Measurements from ENCODE around the gene CES2. TPM values are rescaled to one million over a fixed set of nuclear protein-coding genes. Genes with fewer than 3 reads are reported as not detected.

Gene CES2
- polyA plus RNA-seq: 100 to 1,000 TPM; 221 to 337 (median 294) TPM
- long read RNA-seq, donor 1: 0 reads
- long read RNA-seq, donor 2, transcript CES2-201 (12 exons, 3,927 nt): major isoform, 27 of 83 reads
- long read RNA-seq, donor 2, partial matches to known transcripts: 47 of 83 reads
- long read RNA-seq, donor 2, other reads (novel, unspliced or antisense): 0 of 83 reads
- long read RNA-seq, donor 3, transcript CES2-201 (12 exons, 3,927 nt): major isoform, 14 of 76 reads
- long read RNA-seq, donor 3, transcript CES2-202 (12 exons, 3,868 nt): minor isoform, 6 of 76 reads
- long read RNA-seq, donor 3, partial matches to known transcripts: 53 of 76 reads
- long read RNA-seq, donor 3, other reads (novel, unspliced or antisense): 0 of 76 reads
- long read RNA-seq, donor 4: 0 reads
- long read RNA-seq, donor 5, transcript CES2-201 (12 exons, 3,927 nt): major isoform, 5 of 23 reads
- long read RNA-seq, donor 5, partial matches to known transcripts: 17 of 23 reads
- long read RNA-seq, donor 5, other reads (novel, unspliced or antisense): 0 of 23 reads
- long read RNA-seq, donor 6, transcript CES2-202 (12 exons, 3,868 nt): minor isoform, 9 of 114 reads
- long read RNA-seq, donor 6, transcript CES2-201 (12 exons, 3,927 nt): major isoform, 56 of 114 reads
- long read RNA-seq, donor 6, partial matches to known transcripts: 45 of 114 reads
- long read RNA-seq, donor 6, other reads (novel, unspliced or antisense): 0 of 114 reads
- long read RNA-seq, donor 7, transcript CES2-201 (12 exons, 3,927 nt): major isoform, 7 of 11 reads
- long read RNA-seq, donor 7, partial matches to known transcripts: 0 of 11 reads
- long read RNA-seq, donor 7, other reads (novel, unspliced or antisense): 0 of 11 reads
- long read RNA-seq, donor 8: 0 reads
- long read RNA-seq, donor 9, transcript CES2-201 (12 exons, 3,927 nt): major isoform, 14 of 19 reads
- long read RNA-seq, donor 9, partial matches to known transcripts: 0 of 19 reads
- long read RNA-seq, donor 9, other reads (novel, unspliced or antisense): 0 of 19 reads
- long read RNA-seq, donor 10, transcript CES2-201 (12 exons, 3,927 nt): major isoform, 22 of 29 reads
- long read RNA-seq, donor 10, partial matches to known transcripts: 6 of 29 reads
- long read RNA-seq, donor 10, other reads (novel, unspliced or antisense): 0 of 29 reads

DNA sequence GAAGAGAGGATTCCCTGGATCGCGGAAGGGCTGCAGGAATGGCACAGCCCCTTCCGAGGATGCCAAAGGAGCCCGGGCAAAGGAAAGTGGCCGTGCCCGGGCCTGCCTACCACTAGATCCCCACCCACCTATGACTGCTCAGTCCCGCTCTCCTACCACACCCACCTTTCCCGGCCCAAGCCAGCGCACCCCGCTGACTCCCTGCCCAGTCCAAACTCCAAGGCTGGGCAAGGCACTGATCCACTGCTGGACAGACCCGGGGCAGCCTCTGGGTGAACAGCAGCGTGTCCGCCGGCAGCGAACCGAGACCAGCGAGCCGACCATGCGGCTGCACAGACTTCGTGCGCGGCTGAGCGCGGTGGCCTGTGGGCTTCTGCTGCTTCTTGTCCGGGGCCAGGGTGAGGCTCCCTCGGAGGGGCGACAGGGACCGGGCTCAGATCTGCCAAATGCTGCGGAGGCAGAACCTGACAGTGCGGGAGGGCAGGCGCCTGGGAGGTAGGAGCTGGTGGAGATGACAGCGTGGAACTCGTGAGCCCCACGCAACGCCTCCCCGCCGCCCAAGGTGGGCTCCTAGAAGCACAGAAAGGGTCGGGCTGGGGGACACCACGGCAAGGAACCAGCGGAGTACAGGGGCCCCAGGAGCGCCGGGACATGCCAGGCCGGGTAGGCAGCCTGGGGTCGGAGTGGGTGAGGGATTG lies at the start of gene CES2:
CES2 (plus strand) TSS at position 203 of the 698 bp plus-strand sequence; CDS start at position 323, 120 bp downstream.
- peaks cover 0 to 51% (median 9%) of the 10 kb centered on the region in 3 donors for H3K4me1 ChIP-seq (ENCODE audit: control insufficient read depth in 3 of 3, insufficient read depth in 2 of 3, low read depth in 1 of 3, low read length in 2 of 3)
- H3K27ac ChIP-seq (ENCODE audit: low read depth in 1 of 3, low read length in 2 of 3): peak within 1 kb of the TSS; percentile 88 to 96 (median 92)
- WGBS, 3 donors: 3 to 31% (median 30%) methylated on average over 41 to 44 of the region's 44 CpGs
- no peak for FAIRE-seq
- peaks cover 6 to 65% (median 17%) of the 10 kb centered on the region in 3 donors for H3K36me3 ChIP-seq (ENCODE audit: control insufficient read depth in 3 of 3, insufficient read depth in 2 of 3, low read depth in 1 of 3, low read length in 3 of 3)
- no peaks in the 10 kb centered on the region for H3K9me3 ChIP-seq (ENCODE audit: control insufficient read depth in 2 of 2, insufficient read depth in 1 of 2, low read depth in 1 of 2, low read length in 1 of 2)
- DNase-seq: peak; percentile 88 to 97
- H3K27me3 ChIP-seq (ENCODE audit: control insufficient read depth in 3 of 3, insufficient read depth in 3 of 3, low read length in 3 of 3): no peaks in the 10 kb centered on the region
- H3K4me3 ChIP-seq (ENCODE audit: low read depth in 1 of 3, low read length in 3 of 3): peak within 1 kb of the TSS; percentile 80 to 91 (median 88)

- FAIRE-seq: no peak
- WGBS, 3 donors: 77 to 88% (median 81%) methylated on average over 2 of the region's 2 CpGs
- no peak overlapping the region for H3K4me3 ChIP-seq (ENCODE audit: low read depth in 1 of 3, low read length in 3 of 3)
Measured at GRCh38 chr16:66886321-66886720, 49.0 kb upstream of the CES2 start.

DNA sequence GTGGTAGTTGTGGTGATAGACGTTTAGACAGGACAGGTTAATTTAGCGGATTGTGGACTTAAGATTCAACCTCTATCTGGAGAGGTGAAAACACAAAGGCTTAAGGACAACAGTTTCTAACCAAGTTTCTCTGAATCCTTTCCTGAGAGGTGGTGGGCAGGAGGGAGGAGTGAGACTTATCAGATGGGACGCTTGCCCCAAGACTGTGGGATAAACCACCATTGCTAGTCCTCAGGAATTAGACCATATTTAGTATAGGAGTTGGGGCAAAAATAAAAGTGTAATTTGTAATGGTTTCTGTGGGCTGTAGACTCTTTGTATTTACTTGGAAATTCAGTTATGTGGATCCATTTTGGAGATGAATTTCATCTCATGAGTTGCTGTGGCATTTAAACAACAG lies 48.4 kb upstream of the CES2 start:
- no peaks in the 10 kb centered on the region for H3K4me1 ChIP-seq (ENCODE audit: control insufficient read depth in 3 of 3, insufficient read depth in 2 of 3, low read depth in 1 of 3, low read length in 2 of 3)
- H3K9me3 ChIP-seq (ENCODE audit: control insufficient read depth in 2 of 2, insufficient read depth in 1 of 2, low read depth in 1 of 2, low read length in 1 of 2): no peaks in the 10 kb centered on the region
- no peak overlapping the region for H3K27ac ChIP-seq (ENCODE audit: low read depth in 1 of 3, low read length in 2 of 3)
- FAIRE-seq (no peak), DNase-seq (no peak)
- WGBS, 3 donors: 72 to 76% (median 74%) methylated on average over 3 of the region's 3 CpGs
- H3K27me3 ChIP-seq (ENCODE audit: control insufficient read depth in 3 of 3, insufficient read depth in 3 of 3, low read length in 3 of 3): no peaks in the 10 kb centered on the region
- H3K4me3 ChIP-seq (ENCODE audit: low read depth in 1 of 3, low read length in 3 of 3): no peak overlapping the region
- H3K36me3 ChIP-seq (ENCODE audit: control insufficient read depth in 3 of 3, insufficient read depth in 2 of 3, low read depth in 1 of 3, low read length in 3 of 3): peaks cover 7 to 26% (median 15%) of the 10 kb centered on the region in 3 donors

More at GRCh38 chr16:66886321-66886720, 49.0 kb upstream of the CES2 start:
- Histone ChIP-seq H3K9me3 (ENCODE audit: control insufficient read depth in 2 of 2, insufficient read depth in 1 of 2, low read depth in 1 of 2, low read length in 1 of 2) (no peaks in the 10 kb centered on the region), H3K27me3 (ENCODE audit: control insufficient read depth in 3 of 3, insufficient read depth in 3 of 3, low read length in 3 of 3) (no peaks in the 10 kb centered on the region), H3K36me3 (ENCODE audit: control insufficient read depth in 3 of 3, insufficient read depth in 2 of 3, low read depth in 1 of 3, low read length in 3 of 3) (peaks cover 7 to 25% (median 15%) of the 10 kb centered on the region in 3 donors), H3K4me1 (ENCODE audit: control insufficient read depth in 3 of 3, insufficient read depth in 2 of 3, low read depth in 1 of 3, low read length in 2 of 3) (peaks cover 0 to 4% (median 3%) of the 10 kb centered on the region in 3 donors), H3K27ac (ENCODE audit: low read depth in 1 of 3, low read length in 2 of 3) (no peak overlapping the region)
- no peak for DNase-seq

- Histone ChIP-seq H3K36me3 (ENCODE audit: control insufficient read depth in 3 of 3, insufficient read depth in 2 of 3, low read depth in 1 of 3, low read length in 3 of 3) (peaks cover 7 to 30% (median 15%) of the 10 kb centered on the region in 3 donors), H3K4me1 (ENCODE audit: control insufficient read depth in 3 of 3, insufficient read depth in 2 of 3, low read depth in 1 of 3, low read length in 2 of 3) (no peaks in the 10 kb centered on the region), H3K27me3 (ENCODE audit: control insufficient read depth in 3 of 3, insufficient read depth in 3 of 3, low read length in 3 of 3) (no peaks in the 10 kb centered on the region), H3K27ac (ENCODE audit: low read depth in 1 of 3, low read length in 2 of 3) (no peak overlapping the region), H3K4me3 (ENCODE audit: low read depth in 1 of 3, low read length in 3 of 3) (no peak overlapping the region), H3K9me3 (ENCODE audit: control insufficient read depth in 2 of 2, insufficient read depth in 1 of 2, low read depth in 1 of 2, low read length in 1 of 2) (no peaks in the 10 kb centered on the region)
- 90 to 98% (median 95%) methylated on average over 6 of the region's 6 CpGs for WGBS, 3 donors
- FAIRE-seq (no peak), DNase-seq (no peak)
Measured at GRCh38 chr16:66888647-66889615, 46.4 kb upstream of the CES2 start.

GRCh38 chr16:66889622-66890021 lies 45.7 kb upstream of the CES2 start:
- FAIRE-seq: no peak
- H3K27ac ChIP-seq (ENCODE audit: low read depth in 1 of 3, low read length in 2 of 3): no peak overlapping the region
- no peaks in the 10 kb centered on the region for H3K27me3 ChIP-seq (ENCODE audit: control insufficient read depth in 3 of 3, insufficient read depth in 3 of 3, low read length in 3 of 3)
- no peak overlapping the region for H3K4me3 ChIP-seq (ENCODE audit: low read depth in 1 of 3, low read length in 3 of 3)
- no peaks in the 10 kb centered on the region for H3K4me1 ChIP-seq (ENCODE audit: control insufficient read depth in 3 of 3, insufficient read depth in 2 of 3, low read depth in 1 of 3, low read length in 2 of 3)
- peaks cover 4 to 25% (median 11%) of the 10 kb centered on the region in 3 donors for H3K36me3 ChIP-seq (ENCODE audit: control insufficient read depth in 3 of 3, insufficient read depth in 2 of 3, low read depth in 1 of 3, low read length in 3 of 3)
- WGBS, 3 donors: 60 to 72% (median 72%) methylated on average over 4 of the region's 4 CpGs
- no peaks in the 10 kb centered on the region for H3K9me3 ChIP-seq (ENCODE audit: control insufficient read depth in 2 of 2, insufficient read depth in 1 of 2, low read depth in 1 of 2, low read length in 1 of 2)
- no peak for DNase-seq

DNA sequence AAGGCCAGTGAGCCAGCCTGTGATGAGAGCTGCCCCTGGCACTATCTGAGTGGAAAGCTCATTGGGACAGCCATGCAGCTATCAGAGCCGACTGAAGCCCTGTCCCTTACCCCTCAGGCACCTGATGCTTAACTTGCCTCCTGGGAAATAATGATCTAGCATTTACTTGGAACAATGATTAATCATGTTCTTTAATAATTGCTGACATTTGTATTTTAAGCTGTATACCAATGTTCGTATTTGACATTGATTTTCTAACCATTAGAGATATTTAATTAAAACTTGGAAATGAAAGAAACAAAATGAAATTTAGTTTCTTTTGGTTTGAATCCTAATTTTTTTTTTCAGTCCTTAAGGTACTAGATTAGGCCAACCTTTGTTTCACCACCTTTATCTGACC lies 44.5 kb upstream of the CES2 start:
- H3K4me1 ChIP-seq (ENCODE audit: control insufficient read depth in 3 of 3, insufficient read depth in 2 of 3, low read depth in 1 of 3, low read length in 2 of 3): peaks cover 3 to 6% (median 4%) of the 10 kb centered on the region in 3 donors
- H3K9me3 ChIP-seq (ENCODE audit: control insufficient read depth in 2 of 2, insufficient read depth in 1 of 2, low read depth in 1 of 2, low read length in 1 of 2): no peaks in the 10 kb centered on the region
- FAIRE-seq: no peak
- no peaks in the 10 kb centered on the region for H3K27me3 ChIP-seq (ENCODE audit: control insufficient read depth in 3 of 3, insufficient read depth in 3 of 3, low read length in 3 of 3)
- H3K27ac ChIP-seq (ENCODE audit: low read depth in 1 of 3, low read length in 2 of 3): no peak overlapping the region
- no peak for DNase-seq
- 74 to 83% (median 79%) methylated on average over 2 of the region's 2 CpGs for WGBS, 3 donors
- H3K4me3 ChIP-seq (ENCODE audit: low read depth in 1 of 3, low read length in 3 of 3): no peak overlapping the region
- peaks cover 0 to 14% (median 0%) of the 10 kb centered on the region in 3 donors for H3K36me3 ChIP-seq (ENCODE audit: control insufficient read depth in 3 of 3, insufficient read depth in 2 of 3, low read depth in 1 of 3, low read length in 3 of 3)

GRCh38 chr16:66891360-66891759 lies 44.0 kb upstream of the CES2 start:
- FAIRE-seq (no peak), DNase-seq (no peak)
- 60 to 75% (median 71%) methylated on average over 4 of the region's 4 CpGs for WGBS, 3 donors

More at GRCh38 chr16:66891360-66891759, 44.0 kb upstream of the CES2 start:
- Histone ChIP-seq H3K9me3 (ENCODE audit: control insufficient read depth in 2 of 2, insufficient read depth in 1 of 2, low read depth in 1 of 2, low read length in 1 of 2) (no peaks in the 10 kb centered on the region), H3K4me1 (ENCODE audit: control insufficient read depth in 3 of 3, insufficient read depth in 2 of 3, low read depth in 1 of 3, low read length in 2 of 3) (peaks cover 3 to 12% (median 6%) of the 10 kb centered on the region in 3 donors), H3K27ac (ENCODE audit: low read depth in 1 of 3, low read length in 2 of 3) (no peak overlapping the region), H3K4me3 (ENCODE audit: low read depth in 1 of 3, low read length in 3 of 3) (no peak overlapping the region), H3K27me3 (ENCODE audit: control insufficient read depth in 3 of 3, insufficient read depth in 3 of 3, low read length in 3 of 3) (no peaks in the 10 kb centered on the region), H3K36me3 (ENCODE audit: control insufficient read depth in 3 of 3, insufficient read depth in 2 of 3, low read depth in 1 of 3, low read length in 3 of 3) (peaks cover 0 to 14% (median 0%) of the 10 kb centered on the region in 3 donors)

All from small intestine (tissue), 16 donors.